Endothelial cell (in vitro differentiated cells): ENCODE data around the gene FGD3. TPM values are rescaled to one million over a fixed set of nuclear protein-coding genes. Genes with fewer than 3 reads are reported as not detected.

ENCODE experiments used
- DNase-seq: peaks from one replicate; pipeline ENCODE4 v3.0.0; 2021; ENCODE audit warnings: low spot score
- H3K27ac Mint-ChIP-seq: one replicate; pipeline ENCODE4 v1.8.0; 2021; ENCODE audit warnings: mixed read lengths, inconsistent platforms; ENCODE audit not compliant: unreplicated experiment
- H3K27me3 Mint-ChIP-seq: one replicate; pipeline ENCODE4 v1.8.0; 2021; ENCODE audit warnings: mild to moderate bottlenecking, moderate library complexity, mixed read lengths, inconsistent platforms; ENCODE audit not compliant: unreplicated experiment
- H3K36me3 Mint-ChIP-seq: one replicate; pipeline ENCODE4 v1.8.0; 2021; ENCODE audit warnings: mild to moderate bottlenecking, low read depth, mixed read lengths, inconsistent platforms; ENCODE audit not compliant: unreplicated experiment
- H3K4me1 Mint-ChIP-seq: one replicate; pipeline ENCODE4 v1.8.0; 2021; ENCODE audit warnings: mild to moderate bottlenecking, mixed read lengths, inconsistent platforms; ENCODE audit not compliant: unreplicated experiment
- H3K4me3 Mint-ChIP-seq: one replicate; pipeline ENCODE4 v1.8.0; 2021; ENCODE audit warnings: mild to moderate bottlenecking, mixed read lengths, inconsistent platforms; ENCODE audit not compliant: unreplicated experiment
- H3K9me3 Mint-ChIP-seq: one replicate; pipeline ENCODE4 v1.8.0; 2021; ENCODE audit warnings: mixed read lengths, inconsistent platforms; ENCODE audit not compliant: unreplicated experiment
- CTCF ChIP-seq: fragments of 200-600 bp; sonication (generic); IDR thresholded peaks from one replicate; pipeline ENCODE4 v1.5.0; 2021; ENCODE audit warnings: antibody characterized with exemption; ENCODE audit not compliant: unreplicated experiment
- total RNA-seq: library from RNA; stranded (reverse); fragmentation: NEBNext Ultra II Directional; extraction: Animal tissue kit (Norgen Biotek cat#: 25700); gene quantifications from one replicate; pipeline ENCODE4 v1.2.1, GENCODE V29; 2021; ENCODE audit not compliant: unreplicated experiment

Gene FGD3
- total RNA-seq, 1 donor from 2014 or later, result 1.1 TPM

- no peak overlapping the region for H3K4me3 Mint-ChIP-seq
- peaks cover 3% of the 10 kb centered on the region for H3K27me3 Mint-ChIP-seq
- H3K27ac Mint-ChIP-seq, result no peak overlapping the region
- no peak for TF ChIP-seq CTCF
- no peaks in the 10 kb centered on the region for H3K9me3 Mint-ChIP-seq
- peaks cover 17% of the 10 kb centered on the region for H3K4me1 Mint-ChIP-seq
- no peak for DNase-seq
- H3K36me3 Mint-ChIP-seq, result no peaks in the 10 kb centered on the region
Measured at GRCh38 chr9:92969516-92970466, 22.5 kb downstream of the FGD3 start.

GRCh38 chr9:92970467-92970923 lies 23.2 kb downstream of the FGD3 start:
- no peak for TF ChIP-seq CTCF
- no peak for DNase-seq
- Mint-ChIP-seq H3K4me1 (peaks cover 12% of the 10 kb centered on the region), H3K27ac (no peak overlapping the region), H3K27me3 (peaks cover 3% of the 10 kb centered on the region), H3K4me3 (no peak overlapping the region), H3K9me3 (no peaks in the 10 kb centered on the region), H3K36me3 (no peaks in the 10 kb centered on the region)

GRCh38 chr9:92971121-92971520 lies 23.8 kb downstream of the FGD3 start:
- no peak overlapping the region for H3K4me3 Mint-ChIP-seq
- peaks cover 3% of the 10 kb centered on the region for H3K27me3 Mint-ChIP-seq
- DNase-seq, result no peak
- H3K9me3 Mint-ChIP-seq, result no peaks in the 10 kb centered on the region
- peaks cover 6% of the 10 kb centered on the region for H3K4me1 Mint-ChIP-seq
- H3K27ac Mint-ChIP-seq, result no peak overlapping the region
- no peak for TF ChIP-seq CTCF
- no peaks in the 10 kb centered on the region for H3K36me3 Mint-ChIP-seq

GRCh38 chr9:92971776-92972175 lies 24.5 kb downstream of the FGD3 start:
- TF ChIP-seq CTCF, result no peak

GRCh38 chr9:92973700-92974099 lies 26.4 kb downstream of the FGD3 start:
- no peak for TF ChIP-seq CTCF
- peaks cover 4% of the 10 kb centered on the region for H3K4me1 Mint-ChIP-seq
- no peaks in the 10 kb centered on the region for H3K36me3 Mint-ChIP-seq
- H3K4me3 Mint-ChIP-seq, result no peak overlapping the region
- no peak overlapping the region for H3K27ac Mint-ChIP-seq
- no peaks in the 10 kb centered on the region for H3K9me3 Mint-ChIP-seq
- H3K27me3 Mint-ChIP-seq, result no peaks in the 10 kb centered on the region
- no peak for DNase-seq

More at GRCh38 chr9:92971776-92972175, 24.5 kb downstream of the FGD3 start:
- no peak overlapping the region for H3K27ac Mint-ChIP-seq
- no peaks in the 10 kb centered on the region for H3K36me3 Mint-ChIP-seq
- H3K4me1 Mint-ChIP-seq, result peaks cover 4% of the 10 kb centered on the region
- no peak for DNase-seq
- H3K9me3 Mint-ChIP-seq, result no peaks in the 10 kb centered on the region
- H3K27me3 Mint-ChIP-seq, result peaks cover 3% of the 10 kb centered on the region
- H3K4me3 Mint-ChIP-seq, result no peak overlapping the region
